Endothelial cell (in vitro differentiated cells): Measurements from ENCODE around the gene SPIN2B. TPM values are rescaled to one million over a fixed set of nuclear protein-coding genes. Genes with fewer than 3 reads are reported as not detected.
"Not testable (repeated sequence)": the region's sequence is repeated elsewhere in the genome, so short reads cannot be mapped to it uniquely, and the experiment has no call there.

Experiments used
- DNase-seq: peaks from one replicate; pipeline ENCODE4 v3.0.0; 2021; ENCODE audit warnings: low spot score
- H3K27ac Mint-ChIP-seq: one replicate; pipeline ENCODE4 v1.8.0; 2021; ENCODE audit warnings: mixed read lengths, inconsistent platforms; ENCODE audit not compliant: unreplicated experiment
- H3K27me3 Mint-ChIP-seq: one replicate; pipeline ENCODE4 v1.8.0; 2021; ENCODE audit warnings: mild to moderate bottlenecking, moderate library complexity, mixed read lengths, inconsistent platforms; ENCODE audit not compliant: unreplicated experiment
- H3K36me3 Mint-ChIP-seq: one replicate; pipeline ENCODE4 v1.8.0; 2021; ENCODE audit warnings: mild to moderate bottlenecking, low read depth, mixed read lengths, inconsistent platforms; ENCODE audit not compliant: unreplicated experiment
- H3K4me1 Mint-ChIP-seq: one replicate; pipeline ENCODE4 v1.8.0; 2021; ENCODE audit warnings: mild to moderate bottlenecking, mixed read lengths, inconsistent platforms; ENCODE audit not compliant: unreplicated experiment
- H3K4me3 Mint-ChIP-seq: one replicate; pipeline ENCODE4 v1.8.0; 2021; ENCODE audit warnings: mild to moderate bottlenecking, mixed read lengths, inconsistent platforms; ENCODE audit not compliant: unreplicated experiment
- H3K9me3 Mint-ChIP-seq: one replicate; pipeline ENCODE4 v1.8.0; 2021; ENCODE audit warnings: mixed read lengths, inconsistent platforms; ENCODE audit not compliant: unreplicated experiment
- total RNA-seq: library from RNA; stranded (reverse); fragmentation: NEBNext Ultra II Directional; extraction: Animal tissue kit (Norgen Biotek cat#: 25700); gene quantifications from one replicate; pipeline ENCODE4 v1.2.1, GENCODE V29; 2021; ENCODE audit not compliant: unreplicated experiment
- TF ChIP-seq, protein P1 (sequence below): fragments of 200-600 bp; sonication (generic); IDR thresholded peaks from one replicate; pipeline ENCODE4 v1.5.0; 2021; ENCODE audit warnings: antibody characterized with exemption; ENCODE audit not compliant: unreplicated experiment

Gene SPIN2B
- total RNA-seq, 1 donor from 2014 or later = 16.5 TPM

DNA sequence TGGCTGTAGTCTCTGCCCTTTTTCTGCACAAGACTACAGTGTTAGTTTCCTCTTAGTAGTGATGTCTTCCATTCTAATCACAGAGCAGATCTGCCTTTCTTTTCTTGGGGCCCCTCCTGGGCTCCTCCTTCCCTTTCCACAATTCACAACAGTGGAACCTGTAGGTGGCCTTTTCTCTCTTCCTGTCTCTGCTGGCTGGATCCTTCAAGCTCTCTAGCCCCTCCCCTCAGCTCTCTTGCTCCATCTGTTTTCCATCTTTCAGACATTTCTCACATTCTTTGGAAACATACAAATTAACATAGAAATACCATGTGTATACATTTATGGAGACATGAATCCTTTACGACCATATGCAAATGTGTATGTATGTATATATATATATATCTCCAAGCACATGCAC, 16.2 kb upstream of the SPIN2B start:
- Mint-ChIP-seq H3K4me3 (peak overlapping the region; percentile 81), H3K4me1 (peaks cover 4% of the 10 kb centered on the region), H3K27me3 (no peaks in the 10 kb centered on the region), H3K27ac (peak overlapping the region; percentile 84), H3K9me3 (no peaks in the 10 kb centered on the region), H3K36me3 (peaks cover 6% of the 10 kb centered on the region)
- TF ChIP-seq, protein P1, sequence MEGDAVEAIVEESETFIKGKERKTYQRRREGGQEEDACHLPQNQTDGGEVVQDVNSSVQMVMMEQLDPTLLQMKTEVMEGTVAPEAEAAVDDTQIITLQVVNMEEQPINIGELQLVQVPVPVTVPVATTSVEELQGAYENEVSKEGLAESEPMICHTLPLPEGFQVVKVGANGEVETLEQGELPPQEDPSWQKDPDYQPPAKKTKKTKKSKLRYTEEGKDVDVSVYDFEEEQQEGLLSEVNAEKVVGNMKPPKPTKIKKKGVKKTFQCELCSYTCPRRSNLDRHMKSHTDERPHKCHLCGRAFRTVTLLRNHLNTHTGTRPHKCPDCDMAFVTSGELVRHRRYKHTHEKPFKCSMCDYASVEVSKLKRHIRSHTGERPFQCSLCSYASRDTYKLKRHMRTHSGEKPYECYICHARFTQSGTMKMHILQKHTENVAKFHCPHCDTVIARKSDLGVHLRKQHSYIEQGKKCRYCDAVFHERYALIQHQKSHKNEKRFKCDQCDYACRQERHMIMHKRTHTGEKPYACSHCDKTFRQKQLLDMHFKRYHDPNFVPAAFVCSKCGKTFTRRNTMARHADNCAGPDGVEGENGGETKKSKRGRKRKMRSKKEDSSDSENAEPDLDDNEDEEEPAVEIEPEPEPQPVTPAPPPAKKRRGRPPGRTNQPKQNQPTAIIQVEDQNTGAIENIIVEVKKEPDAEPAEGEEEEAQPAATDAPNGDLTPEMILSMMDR = no peak
- DNase-seq = no peak

DNA sequence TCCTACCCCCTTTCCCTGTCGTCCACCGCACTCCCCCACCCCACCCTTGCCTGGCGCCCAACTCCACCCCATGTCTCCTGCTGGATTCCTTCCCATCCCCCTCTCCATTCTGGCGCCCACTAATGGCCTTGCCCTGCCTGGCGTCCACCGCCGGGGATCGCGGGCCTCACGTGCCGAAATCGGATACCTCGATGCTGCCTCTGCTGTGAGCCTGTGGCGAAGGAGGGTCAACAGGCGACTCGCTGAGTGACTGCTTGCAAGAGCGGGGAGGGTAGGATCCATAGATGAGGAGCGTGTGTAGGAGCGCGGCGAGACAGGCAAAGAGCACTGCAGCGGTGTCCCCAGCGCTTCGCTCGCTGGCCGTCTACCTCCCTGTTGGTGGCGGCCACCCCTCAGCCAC, 15.7 kb upstream of the SPIN2B start, which contains the start of gene SPIN2A:
TSS of gene SPIN2A (minus strand) at position 325 of the 400 bp plus-strand sequence. CDS start 800 bp downstream, outside the sequence.
- Mint-ChIP-seq H3K27ac (peak within 1 kb of the TSS; percentile 84), H3K4me3 (peak within 1 kb of the TSS; percentile 81)
- H3K36me3 Mint-ChIP-seq, H3K4me1 Mint-ChIP-seq, H3K27me3 Mint-ChIP-seq, H3K9me3 Mint-ChIP-seq: not testable (repeated sequence)
- DNase-seq = peak; percentile 9

DNA sequence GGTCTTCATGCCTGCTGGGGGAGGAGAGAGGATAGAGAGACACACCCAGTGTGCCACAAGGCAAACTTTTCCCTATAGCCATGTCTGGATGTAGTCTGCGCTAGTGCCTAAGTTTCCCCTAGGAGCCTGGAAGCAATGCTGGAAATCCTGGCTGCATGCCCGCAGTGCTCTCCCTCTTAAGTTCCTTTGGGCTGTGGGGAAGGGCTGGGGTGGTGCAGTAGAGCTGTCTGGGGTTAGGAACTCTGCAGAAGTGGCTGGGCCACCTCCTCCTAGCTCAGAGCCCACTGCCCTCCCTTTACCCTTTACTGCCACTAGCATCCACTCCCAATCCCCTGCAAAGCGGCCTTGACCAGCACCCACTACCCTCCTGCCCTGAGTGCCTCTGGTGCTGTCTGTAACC, 15.2 kb upstream of the SPIN2B start:
- not testable (repeated sequence) for DNase-seq, H3K4me3 Mint-ChIP-seq, H3K27me3 Mint-ChIP-seq, H3K9me3 Mint-ChIP-seq, H3K27ac Mint-ChIP-seq, H3K36me3 Mint-ChIP-seq, H3K4me1 Mint-ChIP-seq

DNA sequence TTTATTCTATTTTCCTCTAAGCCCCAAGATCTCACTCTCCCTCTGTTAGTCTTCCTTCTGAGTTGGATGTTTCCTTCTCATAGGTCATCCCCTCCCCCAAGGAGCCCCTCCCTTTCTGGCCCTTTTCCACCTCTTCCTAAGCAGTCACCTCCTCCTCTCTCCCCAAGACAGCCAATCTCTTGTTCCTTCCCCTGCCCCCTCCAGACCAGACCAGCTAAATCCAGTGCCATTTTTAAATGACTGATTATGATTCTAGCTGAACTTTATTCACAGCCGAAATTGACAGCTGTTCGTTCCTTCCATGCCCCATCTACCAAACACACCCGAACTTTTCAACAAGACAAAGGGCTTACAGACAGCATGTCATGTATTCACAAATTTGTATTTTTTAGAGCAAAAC, 13.9 kb upstream of the SPIN2B start:
- H3K36me3 Mint-ChIP-seq = peaks cover 10% of the 10 kb centered on the region
- H3K9me3 Mint-ChIP-seq = no peaks in the 10 kb centered on the region
- H3K27me3 Mint-ChIP-seq = no peaks in the 10 kb centered on the region
- no peak for DNase-seq
- no peak overlapping the region for H3K4me3 Mint-ChIP-seq
- H3K27ac Mint-ChIP-seq = no peak overlapping the region
- peaks cover 4% of the 10 kb centered on the region for H3K4me1 Mint-ChIP-seq
- TF ChIP-seq, protein P1 = no peak

DNA sequence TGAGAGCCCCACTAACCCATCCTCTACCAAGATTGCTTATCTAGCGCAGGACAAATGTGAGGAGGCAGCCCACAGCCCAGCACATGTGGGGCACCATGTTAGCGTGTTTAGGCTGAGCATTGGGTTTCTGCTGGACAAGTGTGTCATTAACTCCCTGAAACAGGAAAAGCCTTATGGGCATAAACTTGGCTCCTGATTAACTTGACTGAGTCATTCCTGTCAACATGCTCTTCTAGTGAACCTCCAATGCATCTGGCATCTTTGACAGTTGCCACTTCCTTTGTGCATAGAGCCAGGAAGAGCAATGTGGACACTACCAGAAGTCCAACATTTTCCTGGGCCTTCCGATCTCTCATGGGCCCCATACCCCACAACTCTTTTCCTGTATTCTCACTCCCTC, 13.4 kb upstream of the SPIN2B start:
- Mint-ChIP-seq H3K27ac (no peak overlapping the region), H3K9me3 (no peaks in the 10 kb centered on the region), H3K4me3 (no peak overlapping the region), H3K36me3 (peaks cover 10% of the 10 kb centered on the region), H3K27me3 (no peaks in the 10 kb centered on the region), H3K4me1 (peaks cover 4% of the 10 kb centered on the region)
- TF ChIP-seq, protein P1 = no peak
- no peak for DNase-seq

DNA sequence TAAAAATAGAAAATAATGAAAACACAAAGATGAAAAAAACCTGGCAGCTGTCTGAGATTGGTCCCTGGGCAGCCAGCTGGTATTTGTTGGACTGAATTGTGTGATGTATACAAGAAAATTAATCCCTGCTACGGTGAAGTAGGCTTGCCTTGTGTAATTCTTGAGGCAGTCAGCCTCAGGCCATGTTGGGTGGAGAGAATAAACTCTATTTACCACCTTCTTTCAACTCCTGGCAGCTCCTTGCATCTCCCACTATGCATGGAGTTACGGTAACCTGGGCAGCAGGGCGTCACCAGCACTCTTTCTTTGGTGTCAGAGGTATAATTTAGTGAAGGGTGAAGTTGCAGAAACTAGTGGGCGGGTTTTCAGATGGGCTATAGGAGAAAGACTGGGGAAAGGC, 12.4 kb upstream of the SPIN2B start:
- Mint-ChIP-seq H3K9me3 (no peaks in the 10 kb centered on the region), H3K4me1 (peaks cover 4% of the 10 kb centered on the region), H3K27ac (no peak overlapping the region), H3K36me3 (peaks cover 10% of the 10 kb centered on the region), H3K4me3 (no peak overlapping the region), H3K27me3 (no peaks in the 10 kb centered on the region)
- DNase-seq = no peak
- TF ChIP-seq, protein P1 = no peak

DNA sequence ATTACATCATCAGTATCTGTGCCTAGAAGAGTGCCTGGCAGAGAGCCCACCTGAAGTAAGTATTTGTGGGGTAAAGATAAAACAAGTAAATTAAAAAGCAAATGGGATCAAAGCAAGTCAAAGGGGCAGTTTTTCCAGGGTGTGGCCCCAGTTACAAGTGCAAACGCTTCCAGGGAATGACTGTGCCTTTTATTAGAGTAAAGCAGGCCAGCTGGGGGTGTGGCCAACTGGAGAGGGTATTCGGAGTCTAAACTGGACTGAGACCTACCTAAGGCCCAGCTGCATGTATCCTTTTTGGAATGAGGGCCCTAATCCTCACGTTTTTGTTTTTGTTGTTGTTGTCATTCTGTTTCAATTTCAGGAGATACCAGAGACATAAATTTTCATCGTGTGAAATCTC, 11.9 kb upstream of the SPIN2B start:
- H3K27ac Mint-ChIP-seq, H3K4me3 Mint-ChIP-seq, H3K36me3 Mint-ChIP-seq, H3K9me3 Mint-ChIP-seq, H3K27me3 Mint-ChIP-seq, H3K4me1 Mint-ChIP-seq, DNase-seq: not testable (repeated sequence)
